CD4-positive, alpha-beta memory T cell (primary cell): ENCODE measurements around the gene CCDC167. TPM values are rescaled to one million over a fixed set of nuclear protein-coding genes. Genes with fewer than 3 reads are reported as not detected.

Experiments used
- CTCF ChIA-PET: fragments of 350-600 bp; sonication (Branson Sonifier 250); formaldehyde crosslinking; loops from one replicate; lab custom pipeline; 2021; ENCODE audit warnings: inconsistent platforms; ENCODE audit not compliant: partially characterized antibody; lab: Charles Lee
- POLR2A ChIA-PET: fragments of 350-600 bp; sonication (Branson Sonifier 250); formaldehyde crosslinking; loops from one replicate; lab custom pipeline; 2021; ENCODE audit not compliant: partially characterized antibody; lab: Charles Lee
- DNase-seq, 5 donors: peaks; one replicate each; pipeline versions ENCODE4 v3.0.0 to v3.0.0-alpha.2; 2020 to 2022; ENCODE audit warnings: mixed read lengths in 1 of 5
- H3K27ac ChIP-seq: one replicate; pipeline ENCODE4 v1.7.0; 2013; ENCODE audit warnings: low read depth, low read length
- H3K27me3 ChIP-seq: 2 replicates; pipeline ENCODE4 v1.7.0; 2013; ENCODE audit warnings: mild to moderate bottlenecking, low read length, moderate library complexity; ENCODE audit not compliant: insufficient read depth
- H3K36me3 ChIP-seq: 2 replicates; pipeline ENCODE4 v1.7.0; 2013; ENCODE audit warnings: mild to moderate bottlenecking, low read length, moderate library complexity; ENCODE audit not compliant: insufficient read depth
- H3K4me1 ChIP-seq: 2 replicates; pipeline ENCODE4 v1.7.0; 2013; ENCODE audit warnings: mild to moderate bottlenecking, low read length, moderate library complexity; ENCODE audit not compliant: insufficient read depth
- H3K4me3 ChIP-seq, 2 donors: one replicate each; pipeline ENCODE4 v1.7.0; 2013; ENCODE audit warnings: low read length in 2 of 2, mild to moderate bottlenecking in 1 of 2
- H3K9me3 ChIP-seq, 2 donors: one replicate each; pipeline ENCODE4 v1.7.0; 2013; ENCODE audit warnings: low read length in 2 of 2, control low read depth in 1 of 2; ENCODE audit not compliant: control insufficient read depth in 1 of 2
- H3K27ac Mint-ChIP-seq, 7 donors: one replicate each; pipeline ENCODE4 v1.8.0; 2020 to 2021; ENCODE audit warnings: mixed read lengths in 7 of 7, mild to moderate bottlenecking in 6 of 7, inconsistent platforms in 3 of 7, moderate library complexity in 3 of 7
- H3K27me3 Mint-ChIP-seq, 2 donors: one replicate each; pipeline ENCODE4 v1.8.0; 2020 to 2021; ENCODE audit warnings: mixed read lengths in 2 of 2
- H3K36me3 Mint-ChIP-seq, 2 donors: one replicate each; pipeline ENCODE4 v1.8.0; 2020 to 2021; ENCODE audit warnings: mixed read lengths in 2 of 2, inconsistent platforms in 1 of 2, mild to moderate bottlenecking in 1 of 2
- H3K4me1 Mint-ChIP-seq, 4 donors: one replicate each; pipeline ENCODE4 v1.8.0; 2020 to 2021; ENCODE audit warnings: mixed read lengths in 4 of 4, mild to moderate bottlenecking in 1 of 4
- H3K4me3 Mint-ChIP-seq, 8 donors: one replicate each; pipeline ENCODE4 v1.8.0; 2020 to 2021; ENCODE audit warnings: mixed read lengths in 8 of 8, mild to moderate bottlenecking in 7 of 8, moderate library complexity in 6 of 8, inconsistent platforms in 3 of 8
- H3K9me3 Mint-ChIP-seq, 8 donors: one replicate each; pipeline ENCODE4 v1.8.0; 2020 to 2021; ENCODE audit warnings: mixed read lengths in 8 of 8, mild to moderate bottlenecking in 5 of 8, inconsistent platforms in 3 of 8, moderate library complexity in 1 of 8
- intact Hi-C: fragments of 100-400 bp; cut with micrococcal nuclease; formaldehyde crosslinking; loops from one replicate; pipeline ENCODE4 v1.15.1; 2023
- polyA plus RNA-seq, 2 donors: library from polyadenylated mRNA; unstranded; fragments of 300-500 nt; fragmentation: Illumina TruSeq; gene quantifications; one replicate each; pipeline ENCODE4 v1.2.3, GENCODE V29; 2021
- total RNA-seq, 2 experiments: library from RNA; stranded (reverse); gene quantifications; one replicate each; pipeline ENCODE4 v1.2.3, GENCODE V29; 2021

Gene CCDC167
- total and polyA plus RNA-seq, 4 experiments from 2014 or later, result 25.1 to 226 (median 89.2) TPM

- ChIA-PET CTCF (interaction anchor here (0.7 to 3.2 kb wide), 4 partner anchors 10 to 55 kb away, joined by 3 to 14 read pairs (median 6); no protein-coding TSS in a partner anchor), POLR2A (interaction anchor here (1.2 to 6.0 kb wide), 4 partner anchors 10 to 34 kb away, joined by 3 to 61 read pairs (median 4); no protein-coding TSS in a partner anchor)
- Histone ChIP-seq H3K27me3 (no peaks in the 10 kb centered on the region), H3K4me3 (no peak overlapping the region), H3K4me1 (peaks cover 10% of the 10 kb centered on the region), H3K9me3 (no peaks in the 10 kb centered on the region), H3K36me3 (no peaks in the 10 kb centered on the region), H3K27ac (no peak overlapping the region)
- no peaks in the 10 kb centered on the region for H3K27me3 Mint-ChIP-seq
- intact Hi-C loops, result loop anchor here (5.0 kb wide), 1 partner anchor 40 kb away; the partner anchor contains the start of gene CCDC167
- no peak overlapping the region for H3K4me3 Mint-ChIP-seq
- peaks cover 13 to 16% of the 10 kb centered on the region in 2 donors for H3K36me3 Mint-ChIP-seq
- H3K27ac Mint-ChIP-seq, result peak overlapping the region in 4 of 7 donors; percentile 53 to 82 (median 61)
- H3K9me3 Mint-ChIP-seq, result no peaks in the 10 kb centered on the region
- DNase-seq, result no peak
- peaks cover 3 to 30% (median 22%) of the 10 kb centered on the region in 4 donors for H3K4me1 Mint-ChIP-seq
Observed at GRCh38 chr6:37537548-37537947, 37.9 kb upstream of the CCDC167 start.

- DNase-seq, result no peak
- intact Hi-C loops, result loop anchor here (5.0 kb wide), 1 partner anchor 39 kb away; the partner anchor contains the start of gene CCDC167
- ChIA-PET POLR2A (interaction anchor here (0.8 to 6.0 kb wide), 9 partner anchors 11 to 156 kb away, joined by 3 to 61 read pairs (median 5); partner anchors contain the start of gene CCDC167), CTCF (interaction anchor here (1.0 to 3.2 kb wide), 3 partner anchors 11 to 29 kb away, joined by 3 to 14 read pairs (median 5); no protein-coding TSS in a partner anchor)
- H3K27ac ChIP-seq, result no peak overlapping the region
- no peaks in the 10 kb centered on the region for H3K27me3 Mint-ChIP-seq
- peak overlapping the region in 2 of 7 donors; percentile 21 to 30 for H3K27ac Mint-ChIP-seq
- no peaks in the 10 kb centered on the region for H3K36me3 ChIP-seq
- peaks cover 3 to 33% (median 23%) of the 10 kb centered on the region in 4 donors for H3K4me1 Mint-ChIP-seq
- H3K36me3 Mint-ChIP-seq, result peaks cover 13 to 18% of the 10 kb centered on the region in 2 donors
- peaks cover 10% of the 10 kb centered on the region for H3K4me1 ChIP-seq
- H3K9me3 Mint-ChIP-seq, result no peaks in the 10 kb centered on the region
- H3K4me3 Mint-ChIP-seq, result no peak overlapping the region
- H3K27me3 ChIP-seq, result no peaks in the 10 kb centered on the region
- H3K9me3 ChIP-seq, result no peaks in the 10 kb centered on the region
- no peak overlapping the region for H3K4me3 ChIP-seq
Observed at GRCh38 chr6:37536491-37537190, 36.9 kb upstream of the CCDC167 start.

- H3K36me3 Mint-ChIP-seq, result peaks cover 13 to 21% of the 10 kb centered on the region in 2 donors
- H3K4me1 Mint-ChIP-seq, result peaks cover 3 to 37% (median 23%) of the 10 kb centered on the region in 4 donors
- no peaks in the 10 kb centered on the region for H3K36me3 ChIP-seq
- no peak overlapping the region for H3K4me3 ChIP-seq
- POLR2A ChIA-PET, result interaction anchor here (0.7 to 6.0 kb wide), 10 partner anchors 12 to 162 kb away, joined by 3 to 61 read pairs (median 3); partner anchors contain the start of genes CCDC167 and MDGA1
- H3K9me3 ChIP-seq, result no peaks in the 10 kb centered on the region
- intact Hi-C loops, result loop anchor here (5.0 kb wide), 1 partner anchor 39 kb away; the partner anchor contains the start of gene CCDC167
- CTCF ChIA-PET, result interaction anchor here (1.0 to 1.2 kb wide), 4 partner anchors 19 to 31 kb away, joined by 3 to 5 read pairs (median 4); no protein-coding TSS in a partner anchor
- H3K27me3 ChIP-seq, result no peaks in the 10 kb centered on the region
- no peak for DNase-seq
- H3K27me3 Mint-ChIP-seq, result no peaks in the 10 kb centered on the region
- no peak overlapping the region for H3K27ac ChIP-seq
- H3K9me3 Mint-ChIP-seq, result no peaks in the 10 kb centered on the region
- H3K27ac Mint-ChIP-seq, result peak overlapping the region in 1 of 7 donors; percentile 43
- H3K4me1 ChIP-seq, result peaks cover 10% of the 10 kb centered on the region
- H3K4me3 Mint-ChIP-seq, result peak overlapping the region in 7 of 8 donors; percentile 59 to 82 (median 69)
Observed at GRCh38 chr6:37535759-37536490, 36.2 kb upstream of the CCDC167 start.

GRCh38 chr6:37535428-37535758, 35.7 kb upstream of the CCDC167 start:
- H3K27me3 ChIP-seq, result no peaks in the 10 kb centered on the region
- H3K9me3 Mint-ChIP-seq, result no peaks in the 10 kb centered on the region
- H3K27ac Mint-ChIP-seq, result no peak overlapping the region
- peaks cover 13 to 24% of the 10 kb centered on the region in 2 donors for H3K36me3 Mint-ChIP-seq
- no peaks in the 10 kb centered on the region for H3K27me3 Mint-ChIP-seq
- intact Hi-C loops, result loop anchor here (5.0 kb wide), 1 partner anchor 38 kb away; the partner anchor contains the start of gene CCDC167
- H3K4me3 Mint-ChIP-seq, result peak overlapping the region in 2 of 8 donors; percentile 10 to 29
- POLR2A ChIA-PET, result interaction anchor here (0.7 to 6.0 kb wide), 8 partner anchors 18 to 162 kb away, joined by 3 to 61 read pairs (median 4); partner anchors contain the start of genes CCDC167 and MDGA1
- H3K4me3 ChIP-seq, result no peak overlapping the region
- no peak for DNase-seq
- H3K27ac ChIP-seq, result no peak overlapping the region
- H3K4me1 ChIP-seq, result peaks cover 10% of the 10 kb centered on the region
- CTCF ChIA-PET, result interaction anchor here (1.0 to 1.2 kb wide), 4 partner anchors 18 to 32 kb away, joined by 3 to 5 read pairs (median 4); no protein-coding TSS in a partner anchor
- H3K36me3 ChIP-seq, result no peaks in the 10 kb centered on the region
- peaks cover 3 to 37% (median 26%) of the 10 kb centered on the region in 4 donors for H3K4me1 Mint-ChIP-seq
- no peaks in the 10 kb centered on the region for H3K9me3 ChIP-seq

GRCh38 chr6:37534893-37535292, 35.2 kb upstream of the CCDC167 start:
- Histone ChIP-seq H3K36me3 (no peaks in the 10 kb centered on the region), H3K4me3 (no peak overlapping the region), H3K27ac (no peak overlapping the region), H3K4me1 (peaks cover 10% of the 10 kb centered on the region), H3K9me3 (no peaks in the 10 kb centered on the region), H3K27me3 (no peaks in the 10 kb centered on the region)
- POLR2A ChIA-PET, result interaction anchor here (1.7 to 6.0 kb wide), 2 partner anchors 17 to 34 kb away, joined by 8 to 61 read pairs; partner anchors contain the start of gene CCDC167
- peak overlapping the region in 3 of 7 donors; percentile 51 to 60 (median 52) for H3K27ac Mint-ChIP-seq
- no peaks in the 10 kb centered on the region for H3K27me3 Mint-ChIP-seq
- H3K36me3 Mint-ChIP-seq, result peaks cover 13 to 27% of the 10 kb centered on the region in 2 donors
- DNase-seq, result no peak
- intact Hi-C loops, result loop anchor here (5.0 kb wide), 1 partner anchor 38 kb away; the partner anchor contains the start of gene CCDC167
- CTCF ChIA-PET, result interaction anchor here (1.2 kb wide), 1 partner anchor 25 kb away, joined by 4 read pairs; no protein-coding TSS in a partner anchor
- no peaks in the 10 kb centered on the region for H3K9me3 Mint-ChIP-seq
- H3K4me1 Mint-ChIP-seq, result peaks cover 3 to 42% (median 24%) of the 10 kb centered on the region in 4 donors
- H3K4me3 Mint-ChIP-seq, result no peak overlapping the region

- intact Hi-C loops, result no loop called here
- POLR2A ChIA-PET, result interaction anchor here (0.8 to 9.7 kb wide), 2 partner anchors 14 to 28 kb away, joined by 3 to 58 read pairs; no protein-coding TSS in a partner anchor
Observed at GRCh38 chr6:37532122-37532521, 32.4 kb upstream of the CCDC167 start.

More at GRCh38 chr6:37532122-37532521, 32.4 kb upstream of the CCDC167 start:
- Histone ChIP-seq H3K9me3 (no peaks in the 10 kb centered on the region), H3K4me1 (peaks cover 10% of the 10 kb centered on the region), H3K27me3 (no peaks in the 10 kb centered on the region), H3K27ac (no peak overlapping the region), H3K36me3 (no peaks in the 10 kb centered on the region), H3K4me3 (no peak overlapping the region)
- CTCF ChIA-PET, result interaction anchor here (1.1 to 1.2 kb wide), 2 partner anchors 34 to 47 kb away, joined by 3 to 6 read pairs; no protein-coding TSS in a partner anchor
- no peak for DNase-seq
- no peak overlapping the region for H3K4me3 Mint-ChIP-seq
- H3K9me3 Mint-ChIP-seq, result no peaks in the 10 kb centered on the region
- H3K27me3 Mint-ChIP-seq, result no peaks in the 10 kb centered on the region
- peaks cover 16 to 20% of the 10 kb centered on the region in 2 donors for H3K36me3 Mint-ChIP-seq
- peaks cover 7 to 47% (median 29%) of the 10 kb centered on the region in 4 donors for H3K4me1 Mint-ChIP-seq
- peak overlapping the region in 3 of 7 donors; percentile 52 to 81 (median 66) for H3K27ac Mint-ChIP-seq
